Upper lobe of right lung (tissue), 1 donor: ENCODE results near the gene RXRA. TPM values are rescaled to one million over a fixed set of nuclear protein-coding genes. Genes with fewer than 3 reads are reported as not detected.
A peak's percentile ranks its signal among the peaks of the same experiment; 100 is the strongest.

Experiments
- ATAC-seq: fragments of 200-7000 bp; cut with Tn5 transposase; one replicate; pipeline ENCODE4 v1.9.1; 2020; ENCODE audit warnings: mild to moderate bottlenecking, moderate library complexity
- DNase-seq: peaks from one replicate; pipeline ENCODE4 v3.0.0-alpha.2; 2020
- H3K27ac ChIP-seq: fragments of 200-600 bp; one replicate; pipeline ENCODE4 v1.8.0; 2022
- H3K27me3 ChIP-seq: fragments of 200-600 bp; one replicate; pipeline ENCODE4 v1.8.0; 2022; ENCODE audit warnings: mild to moderate bottlenecking
- H3K36me3 ChIP-seq: fragments of 200-600 bp; one replicate; pipeline ENCODE4 v1.8.0; 2022
- H3K4me1 ChIP-seq: fragments of 200-600 bp; one replicate; pipeline ENCODE4 v1.8.0; 2022
- H3K4me3 ChIP-seq: fragments of 200-600 bp; one replicate; pipeline ENCODE4 v1.8.0; 2022; ENCODE audit warnings: mild to moderate bottlenecking
- H3K9me3 ChIP-seq: fragments of 200-600 bp; one replicate; pipeline ENCODE4 v1.8.0; 2022
- intact Hi-C: fragments of 100-400 bp; cut with DNase I; formaldehyde crosslinking; loops from one replicate; pipeline ENCODE4 v1.11.0; 2022
- total RNA-seq: library from RNA; stranded (reverse); fragmentation: NEBNext Ultra II Directional; extraction: Animal tissue kit (Norgen Biotek cat#: 25700); gene quantifications from one replicate; pipeline ENCODE4 v1.2.1, GENCODE V29; 2021
- TF ChIP-seq, protein P1 (sequence below): fragments of 200-600 bp; IDR thresholded peaks from one replicate; pipeline ENCODE4 v1.8.0; 2022; ENCODE audit warnings: antibody characterized with exemption
- donor health status: DM: no; HTN: yes; CAD: no; lungs with severe emphysema.

The RXRA gene
- total RNA-seq, 1 donor from 2014 or later: 80.6 TPM

DNA sequence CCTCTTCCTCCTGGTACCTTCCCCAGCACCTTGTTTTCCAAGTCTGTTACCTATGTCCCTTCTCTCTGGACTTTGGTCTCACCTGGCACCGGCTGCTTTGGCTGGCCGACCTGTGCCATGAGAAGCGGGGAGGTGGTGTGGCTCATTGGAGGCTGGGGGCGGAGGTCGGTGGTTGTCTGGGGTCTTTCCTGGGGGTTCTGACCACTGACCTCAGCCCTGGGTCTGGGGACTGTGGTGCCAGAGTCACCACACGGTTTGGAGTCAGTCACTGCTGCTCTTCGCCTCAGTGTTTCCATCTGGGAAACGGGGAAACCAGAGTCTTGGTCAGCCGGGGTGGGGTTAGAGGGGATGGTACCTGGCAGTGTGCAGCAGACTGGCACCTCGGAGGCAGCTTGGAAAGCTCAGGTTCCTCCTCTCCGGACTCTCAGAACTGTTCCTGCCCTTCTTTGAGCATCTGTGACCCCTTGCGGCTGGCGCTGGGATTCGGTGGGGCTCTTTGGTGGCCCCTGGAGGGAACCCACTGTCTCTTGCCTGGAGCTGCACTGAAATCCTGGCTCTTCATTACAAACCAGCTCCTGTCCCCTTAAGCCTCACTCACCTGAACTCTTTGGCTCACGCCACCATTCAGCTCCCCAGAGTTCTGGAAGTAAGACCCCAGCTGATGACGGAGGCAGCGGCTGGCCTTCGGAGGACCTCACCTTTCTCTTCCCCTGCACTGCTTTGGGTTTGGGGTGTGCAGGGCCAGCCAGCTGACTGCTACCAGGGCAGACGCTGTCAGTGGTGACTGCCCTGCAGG, 4.1 kb upstream of the RXRA start:
- Histone ChIP-seq H3K27ac (no peak overlapping the region), H3K36me3 (no peaks in the 10 kb centered on the region), H3K9me3 (no peaks in the 10 kb centered on the region), H3K27me3 (no peaks in the 10 kb centered on the region), H3K4me3 (no peak overlapping the region), H3K4me1 (peaks cover 19% of the 10 kb centered on the region)
- DNase-seq (peak; percentile 55), ATAC-seq (no peak)
- intact Hi-C loops: no loop called here
- TF ChIP-seq, protein P1, sequence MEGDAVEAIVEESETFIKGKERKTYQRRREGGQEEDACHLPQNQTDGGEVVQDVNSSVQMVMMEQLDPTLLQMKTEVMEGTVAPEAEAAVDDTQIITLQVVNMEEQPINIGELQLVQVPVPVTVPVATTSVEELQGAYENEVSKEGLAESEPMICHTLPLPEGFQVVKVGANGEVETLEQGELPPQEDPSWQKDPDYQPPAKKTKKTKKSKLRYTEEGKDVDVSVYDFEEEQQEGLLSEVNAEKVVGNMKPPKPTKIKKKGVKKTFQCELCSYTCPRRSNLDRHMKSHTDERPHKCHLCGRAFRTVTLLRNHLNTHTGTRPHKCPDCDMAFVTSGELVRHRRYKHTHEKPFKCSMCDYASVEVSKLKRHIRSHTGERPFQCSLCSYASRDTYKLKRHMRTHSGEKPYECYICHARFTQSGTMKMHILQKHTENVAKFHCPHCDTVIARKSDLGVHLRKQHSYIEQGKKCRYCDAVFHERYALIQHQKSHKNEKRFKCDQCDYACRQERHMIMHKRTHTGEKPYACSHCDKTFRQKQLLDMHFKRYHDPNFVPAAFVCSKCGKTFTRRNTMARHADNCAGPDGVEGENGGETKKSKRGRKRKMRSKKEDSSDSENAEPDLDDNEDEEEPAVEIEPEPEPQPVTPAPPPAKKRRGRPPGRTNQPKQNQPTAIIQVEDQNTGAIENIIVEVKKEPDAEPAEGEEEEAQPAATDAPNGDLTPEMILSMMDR: no peak

DNA sequence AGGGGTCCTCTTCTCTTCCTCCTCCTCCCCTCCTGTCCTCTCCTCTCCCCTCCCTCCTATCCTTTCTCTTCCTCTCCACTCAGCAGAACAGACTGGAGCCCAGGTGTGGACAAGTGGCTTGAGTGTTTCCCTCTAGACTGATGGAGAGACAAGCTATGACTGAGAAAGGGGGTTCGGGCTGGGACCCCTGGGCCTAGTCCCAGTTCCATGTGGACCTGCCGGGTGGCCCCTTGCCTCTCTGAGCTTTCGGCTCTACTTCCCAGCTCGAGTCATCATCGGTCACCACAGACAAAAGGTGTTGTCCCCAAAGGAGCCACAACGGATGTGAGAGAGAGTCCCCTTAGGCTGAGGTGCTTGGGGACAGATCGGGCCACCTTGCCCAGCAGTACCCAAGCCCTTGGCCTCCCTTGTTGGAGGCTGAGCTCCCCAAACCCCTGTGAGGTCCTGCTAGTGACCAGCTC, 3.4 kb upstream of the RXRA start:
- intact Hi-C loops: no loop called here
- peaks cover 23% of the 10 kb centered on the region for H3K4me1 ChIP-seq
- no peaks in the 10 kb centered on the region for H3K27me3 ChIP-seq
- H3K36me3 ChIP-seq: no peaks in the 10 kb centered on the region
- DNase-seq (peak; percentile 59), ATAC-seq (no peak)
- H3K9me3 ChIP-seq: no peaks in the 10 kb centered on the region
- H3K27ac ChIP-seq: no peak overlapping the region
- TF ChIP-seq, protein P1: no peak
- no peak overlapping the region for H3K4me3 ChIP-seq

DNA sequence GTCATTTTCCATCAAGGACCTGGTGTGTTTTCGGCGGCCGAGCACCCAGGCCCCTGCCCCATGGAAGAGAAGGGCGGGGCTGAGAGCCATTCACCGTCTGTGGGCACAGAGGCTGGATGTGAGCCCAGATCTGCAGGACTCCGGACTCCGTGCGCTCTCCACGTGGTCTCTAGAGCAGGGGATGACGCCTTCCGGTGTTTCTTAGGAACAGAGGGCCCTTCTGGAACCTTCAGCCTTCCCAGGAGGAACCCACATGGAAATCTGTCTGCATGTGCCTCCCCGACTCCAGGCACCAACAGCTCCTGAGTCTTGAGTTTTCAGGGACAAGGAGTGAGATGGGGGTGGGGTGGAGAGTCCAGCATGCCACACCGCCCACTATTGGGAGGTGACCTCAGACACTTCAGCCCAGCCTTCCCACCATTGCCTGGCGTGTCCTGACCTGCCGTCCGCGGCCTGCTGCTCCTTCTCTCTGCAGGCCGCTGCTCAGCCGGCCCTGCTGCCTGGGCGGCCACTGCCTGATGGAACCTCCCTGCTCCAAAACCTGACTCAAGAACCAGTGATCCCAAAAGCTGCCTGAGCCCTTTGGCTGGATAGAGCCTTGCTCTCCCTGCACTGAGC, 2.4 kb upstream of the RXRA start:
- TF ChIP-seq, protein P1: no peak
- ATAC-seq (peak; percentile 40), DNase-seq (peak; percentile 85)
- Histone ChIP-seq H3K4me3 (no peak overlapping the region), H3K9me3 (no peaks in the 10 kb centered on the region), H3K36me3 (no peaks in the 10 kb centered on the region), H3K4me1 (peaks cover 33% of the 10 kb centered on the region), H3K27me3 (no peaks in the 10 kb centered on the region), H3K27ac (peak overlapping the region; percentile 89)
- intact Hi-C loops: no loop called here

DNA sequence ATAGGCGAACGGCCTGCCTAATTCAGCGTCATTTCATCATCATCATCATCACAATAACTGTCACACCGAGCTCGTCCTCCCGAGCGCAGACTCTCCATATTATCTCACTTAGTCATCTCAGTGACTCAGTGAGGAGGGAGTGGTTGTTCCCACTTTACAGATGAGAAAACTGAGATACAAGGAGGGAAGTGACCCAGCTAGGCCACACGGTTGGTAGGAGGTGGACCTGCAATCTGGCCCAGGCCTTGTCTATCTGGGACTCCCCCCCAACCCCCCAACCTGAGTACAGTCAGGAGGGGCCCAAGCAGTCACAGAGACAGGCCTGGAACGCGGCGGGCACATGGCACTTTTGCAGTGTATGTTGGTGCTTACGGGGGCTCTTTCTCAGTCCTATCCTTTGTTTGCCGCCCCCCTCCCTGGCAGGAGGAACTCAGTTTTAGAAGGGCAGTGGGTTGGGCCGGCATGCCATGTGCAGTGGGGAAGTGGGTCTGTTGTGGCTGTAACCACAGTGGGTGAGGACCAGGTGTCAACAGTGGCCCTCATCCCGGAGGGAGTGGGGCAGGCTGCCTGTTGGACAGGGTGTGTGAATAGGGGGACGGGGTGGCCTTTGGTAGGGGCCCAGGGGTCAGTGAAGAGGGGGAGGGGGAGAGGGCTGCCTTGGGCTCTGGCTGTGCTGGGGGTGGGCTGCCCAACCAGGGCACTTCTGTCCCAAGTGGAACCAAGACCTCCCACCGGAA, 1.7 kb upstream of the RXRA start:
- DNase-seq (no peak), ATAC-seq (no peak)
- intact Hi-C loops: no loop called here
- H3K4me3 ChIP-seq: peak overlapping the region; percentile 67
- TF ChIP-seq, protein P1: no peak
- no peaks in the 10 kb centered on the region for H3K9me3 ChIP-seq
- H3K27me3 ChIP-seq: no peaks in the 10 kb centered on the region
- no peaks in the 10 kb centered on the region for H3K36me3 ChIP-seq
- peaks cover 40% of the 10 kb centered on the region for H3K4me1 ChIP-seq
- H3K27ac ChIP-seq: peak overlapping the region; percentile 89

DNA sequence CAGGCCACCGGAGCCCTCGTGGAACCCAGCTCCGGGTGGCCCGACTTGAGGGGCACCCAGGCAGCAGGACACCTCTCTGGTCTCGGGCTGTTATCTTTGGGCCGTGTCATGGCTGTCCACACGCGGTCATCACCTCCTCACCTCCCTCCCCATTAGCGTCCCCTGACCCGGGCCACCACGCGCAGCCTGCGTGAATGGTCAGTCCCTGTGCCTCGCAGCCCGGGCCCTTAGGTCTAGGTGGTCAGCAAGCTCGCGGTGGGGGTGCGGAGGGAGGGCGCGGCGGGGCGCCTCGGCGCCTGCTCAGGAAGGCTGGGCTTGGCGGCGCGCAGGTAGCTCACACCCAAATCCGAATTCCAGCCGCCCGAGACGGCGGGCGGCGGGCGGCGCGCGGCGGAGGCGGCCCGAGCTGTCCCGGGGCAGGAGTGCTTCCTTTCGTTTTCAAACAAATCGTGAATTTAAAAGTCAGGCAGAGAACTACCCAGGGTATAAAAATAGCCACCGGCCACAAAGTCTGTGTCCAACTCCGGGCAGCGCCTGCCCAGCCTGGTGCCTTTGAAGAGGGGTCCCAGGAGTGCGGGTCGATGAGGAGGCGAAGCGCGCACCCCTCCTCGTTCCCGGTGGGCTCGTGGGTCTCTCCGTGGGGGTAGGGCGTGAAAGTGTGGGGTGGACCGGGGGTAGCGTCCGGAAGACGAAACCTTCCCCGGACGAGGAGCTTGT, 1.0 kb upstream of the RXRA start:
- TF ChIP-seq, protein P1: no peak
- peak; percentile 24 for ATAC-seq
- H3K27me3 ChIP-seq: no peaks in the 10 kb centered on the region
- H3K4me3 ChIP-seq: peak overlapping the region; percentile 67
- H3K27ac ChIP-seq: peak overlapping the region; percentile 89
- intact Hi-C loops: no loop called here
- H3K9me3 ChIP-seq: no peaks in the 10 kb centered on the region
- DNase-seq: peak; percentile 85
- H3K4me1 ChIP-seq: peaks cover 47% of the 10 kb centered on the region
- no peaks in the 10 kb centered on the region for H3K36me3 ChIP-seq
